GM04503 (cell line): Measurements from ENCODE around the gene FAM200A.
A peak's percentile ranks its signal among the peaks of the same experiment; 100 is the strongest.
"Not testable (repeated sequence)": the region's sequence is repeated elsewhere in the genome, so short reads cannot be mapped to it uniquely, and the experiment has no call there.

Source experiments
- DNase-seq: peaks from one replicate; pipeline ENCODE4 v3.0.0-alpha.2; 2012; ENCODE audit warnings: low read depth

Gene FAM200A

DNA sequence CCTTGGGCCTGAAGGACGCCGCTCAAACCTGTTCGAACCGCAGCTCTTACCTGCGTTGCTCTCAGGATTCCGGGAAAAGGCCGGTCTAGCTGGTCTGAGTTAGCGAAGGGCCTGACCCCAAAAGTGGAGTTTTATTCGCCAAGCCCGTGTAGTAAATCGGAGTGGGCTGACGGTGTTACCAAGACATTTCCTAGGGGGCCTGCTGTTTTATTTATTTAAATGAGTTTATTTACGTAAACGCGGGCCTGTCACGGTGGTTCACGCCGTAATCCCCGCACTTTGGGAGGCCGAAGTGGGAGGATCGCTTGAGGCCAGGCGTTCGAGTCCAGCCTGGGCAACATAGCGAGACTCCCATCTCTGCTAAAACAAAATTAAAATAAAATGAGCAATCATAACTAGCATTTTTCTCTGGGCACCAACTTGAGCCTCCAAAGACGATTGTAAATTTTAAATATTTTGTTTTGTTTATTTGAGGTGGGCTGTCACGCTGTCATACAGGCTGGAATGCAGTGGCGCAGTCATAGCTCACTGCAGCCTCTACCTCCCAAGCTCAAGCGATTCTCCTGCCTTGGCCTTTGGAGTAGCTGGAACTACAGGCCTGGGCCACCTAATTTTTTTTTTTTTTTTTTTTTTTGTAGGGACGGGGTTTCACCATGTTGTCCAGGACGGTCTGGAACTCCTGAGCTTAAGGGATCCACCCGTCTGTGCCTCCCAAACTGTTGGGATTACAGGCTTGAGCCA is 7.4 kb upstream of the FAM200A start:
- DNase-seq, result no peak

DNA sequence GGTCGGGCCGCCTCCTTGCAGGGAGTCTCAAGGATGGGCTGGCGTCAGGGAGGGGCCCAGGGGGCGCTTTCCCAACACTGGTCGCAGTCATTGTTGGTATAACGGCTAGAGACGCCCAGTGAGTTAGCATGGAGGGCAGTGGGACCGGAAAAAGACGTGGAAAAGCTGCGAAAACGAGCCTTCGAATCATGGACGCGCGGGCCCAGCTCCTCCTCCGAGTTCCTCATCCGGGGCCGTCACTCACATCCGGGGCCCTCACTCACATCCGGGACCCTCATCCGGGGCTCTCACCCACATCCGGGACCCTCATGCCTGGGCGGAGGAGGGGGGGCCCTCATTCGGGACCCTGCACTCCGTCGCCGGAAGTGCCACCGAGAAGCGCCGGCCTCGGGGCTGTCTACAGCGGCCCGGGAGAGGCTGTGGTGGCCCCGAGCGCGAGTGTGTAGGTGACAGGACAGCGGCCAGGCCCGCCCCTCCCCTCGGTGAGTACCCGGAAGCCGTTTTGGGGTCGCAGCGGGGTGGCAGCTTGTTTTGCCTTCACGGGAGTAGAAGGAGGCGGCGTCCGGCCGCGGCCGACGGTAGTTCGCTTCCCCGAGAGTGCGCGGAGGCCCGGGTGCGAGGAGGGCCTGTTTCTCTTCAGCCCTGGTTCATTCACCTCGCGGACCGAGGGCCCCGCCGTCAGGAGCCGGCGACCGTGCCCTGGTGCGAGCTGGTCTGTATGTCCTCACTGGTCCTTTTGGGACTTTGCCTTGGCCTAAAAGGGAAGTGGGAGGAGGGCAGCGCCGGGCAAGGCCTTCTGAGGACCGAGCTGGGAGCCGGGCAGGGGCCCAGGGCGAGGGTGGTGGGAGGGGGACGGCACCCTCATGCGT is 6.6 kb upstream of the FAM200A start, which contains the start of gene ZNF655:
Gene ZNF655, plus strand, starts transcription at position 337 of the 869 bp plus-strand sequence. CDS start 1,918 bp downstream, outside the sequence.
- peak; percentile 40 for DNase-seq

DNA sequence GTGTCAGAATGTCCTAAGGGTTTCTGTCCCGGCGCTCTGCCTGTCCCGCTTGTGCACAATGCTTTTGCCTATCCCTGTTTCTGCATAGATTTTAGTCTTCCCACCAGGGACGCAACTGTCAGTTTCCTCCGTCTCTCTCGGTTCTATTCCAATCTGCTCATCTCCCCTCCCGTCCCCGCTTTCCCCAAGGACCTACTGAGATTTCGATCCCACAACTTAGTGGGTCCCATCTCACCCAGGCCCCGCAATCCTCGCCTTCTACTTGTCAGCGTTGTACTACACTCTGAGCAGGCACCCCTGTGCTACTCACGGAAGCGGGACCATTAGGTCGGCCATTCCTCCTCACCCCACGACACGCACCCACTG is 6.0 kb upstream of the FAM200A start:
- no peak for DNase-seq

DNA sequence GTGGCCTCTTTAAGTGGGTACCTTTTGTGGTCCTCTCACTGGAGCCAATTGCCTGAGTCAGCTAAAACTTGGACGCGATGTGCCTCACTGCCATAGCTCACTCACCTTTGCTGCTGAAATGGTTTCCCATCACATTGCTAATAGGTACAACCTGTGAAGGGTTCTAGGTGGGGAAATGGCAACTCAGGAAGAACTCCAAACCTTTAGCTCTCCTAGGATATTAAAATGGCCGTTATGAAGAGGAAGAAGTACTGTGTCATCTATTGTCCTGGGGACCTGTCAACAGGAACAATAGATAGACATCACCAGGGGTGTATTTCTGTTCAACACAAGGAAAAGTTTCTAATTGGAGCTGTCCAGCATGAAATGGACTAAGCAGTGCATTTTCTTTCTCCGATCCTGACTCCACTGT is 5.3 kb upstream of the FAM200A start:
- no peak for DNase-seq

- no peak for DNase-seq
Observed at GRCh38 chr7:99554939-99555338, 3.0 kb upstream of the FAM200A start.

GRCh38 chr7:99553039-99553438 is 1.1 kb upstream of the FAM200A start:
- DNase-seq, result no peak

DNA sequence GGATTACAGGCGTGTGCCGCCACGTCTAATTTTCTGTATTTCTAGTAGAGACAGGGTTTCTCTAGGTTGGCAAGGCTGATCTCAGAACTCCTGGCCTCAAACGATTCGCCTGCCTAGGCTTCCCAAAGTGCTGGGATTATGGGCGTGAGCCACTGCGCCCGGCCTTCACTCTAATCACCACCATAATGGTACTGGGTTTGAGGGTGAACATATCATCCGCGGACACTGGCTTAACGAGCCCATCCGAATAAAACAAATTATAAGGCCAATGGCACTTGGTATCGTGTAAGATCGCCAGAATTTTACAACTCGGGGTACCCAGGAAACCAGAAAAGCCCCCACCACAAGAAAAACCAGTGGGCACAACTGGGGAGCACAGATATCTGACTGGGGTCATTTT is 580 bp downstream of the FAM200A start:
- DNase-seq, result no peak

DNA sequence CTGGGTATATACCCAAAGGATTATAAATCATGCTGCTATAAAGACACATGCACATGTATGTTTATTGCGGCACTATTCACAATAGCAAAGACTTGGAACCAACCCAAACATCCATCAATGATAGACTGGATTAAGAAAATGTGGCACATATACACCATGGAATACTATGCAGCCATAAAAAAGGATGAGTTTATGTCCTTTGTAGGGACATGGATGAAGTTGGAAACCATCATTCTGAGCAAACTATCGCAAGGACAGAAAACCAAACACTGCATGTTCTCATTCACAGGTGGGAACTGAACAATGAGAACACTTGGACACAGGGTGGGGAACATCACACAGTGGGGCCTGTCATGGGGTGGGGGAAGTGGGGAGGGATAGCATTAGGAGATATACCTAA is 2.4 kb downstream of the FAM200A start:
- DNase-seq, result not testable (repeated sequence)

- DNase-seq, result not testable (repeated sequence)
Observed at GRCh38 chr7:99545308-99545707, 6.6 kb downstream of the FAM200A start.

DNA sequence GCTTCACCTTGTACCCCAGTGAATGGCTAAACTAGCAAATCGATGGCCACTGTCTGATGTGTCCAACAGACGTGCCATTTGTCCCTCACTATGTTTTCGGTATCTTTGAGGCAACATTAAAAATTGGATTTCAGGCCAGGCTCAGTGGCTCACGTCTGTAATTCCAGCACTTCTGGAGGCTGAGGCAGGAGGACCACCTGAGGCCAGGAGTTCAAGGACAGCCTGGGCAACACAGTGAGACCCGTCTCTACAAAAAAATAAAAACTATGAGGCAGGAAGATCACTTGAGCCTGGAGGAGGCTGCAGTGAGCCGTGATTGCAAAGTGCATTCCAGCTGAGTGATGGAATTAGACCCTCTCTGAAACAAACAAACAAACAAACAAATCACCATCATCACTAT is 8.0 kb downstream of the FAM200A start:
- DNase-seq, result no peak

DNA sequence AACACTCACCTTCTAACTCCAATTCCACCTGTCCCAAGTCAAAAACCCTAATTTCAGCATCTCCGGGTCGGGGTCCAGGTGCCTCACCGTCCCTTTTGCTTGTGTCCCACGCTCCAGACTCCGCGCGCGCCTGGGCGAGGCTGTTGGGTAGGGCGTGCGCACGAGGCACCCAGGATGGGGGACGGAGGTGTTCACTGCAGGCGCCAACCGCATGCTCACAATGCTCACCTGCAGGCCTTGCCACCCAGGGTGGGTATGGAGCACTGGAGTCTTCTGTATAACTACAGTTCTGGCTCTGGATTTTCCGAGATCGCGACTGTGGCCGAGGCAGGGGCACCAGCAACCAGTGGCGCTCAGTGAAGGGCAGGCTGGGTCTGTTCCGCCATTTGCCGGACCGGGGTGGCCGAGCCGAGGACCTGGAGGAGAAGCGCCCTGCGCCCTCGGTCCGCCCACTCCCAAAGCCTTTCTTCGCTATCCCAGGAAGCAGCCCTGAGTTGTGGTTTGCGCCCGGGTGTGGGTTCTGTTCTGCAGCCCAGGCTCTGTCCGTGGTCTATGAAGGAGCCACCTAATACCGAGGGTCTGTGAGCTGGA is 8.7 kb downstream of the FAM200A start:
- DNase-seq, result no peak

DNA sequence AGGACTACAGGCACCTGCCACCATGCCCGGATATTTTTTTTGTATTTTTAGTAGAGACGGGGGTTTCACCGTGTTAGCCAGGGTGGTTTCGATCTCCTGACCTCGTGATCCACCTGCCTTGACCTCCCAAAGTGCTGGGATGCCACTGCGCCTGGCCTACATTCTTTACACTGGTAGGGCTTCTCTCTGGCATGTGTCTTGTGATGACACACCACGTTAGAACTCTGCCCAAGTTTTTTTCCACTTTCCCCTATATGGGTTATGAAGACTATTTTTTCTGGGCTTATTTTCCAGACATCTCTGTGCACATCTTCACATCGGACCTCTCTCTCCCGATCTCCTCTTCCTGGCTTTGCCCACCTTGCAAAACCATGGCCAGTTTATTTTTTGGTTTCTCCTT is 10.7 kb downstream of the FAM200A start:
- DNase-seq, result no peak

GRCh38 chr7:99540542-99540941 is 11.4 kb downstream of the FAM200A start:
- no peak for DNase-seq

DNA sequence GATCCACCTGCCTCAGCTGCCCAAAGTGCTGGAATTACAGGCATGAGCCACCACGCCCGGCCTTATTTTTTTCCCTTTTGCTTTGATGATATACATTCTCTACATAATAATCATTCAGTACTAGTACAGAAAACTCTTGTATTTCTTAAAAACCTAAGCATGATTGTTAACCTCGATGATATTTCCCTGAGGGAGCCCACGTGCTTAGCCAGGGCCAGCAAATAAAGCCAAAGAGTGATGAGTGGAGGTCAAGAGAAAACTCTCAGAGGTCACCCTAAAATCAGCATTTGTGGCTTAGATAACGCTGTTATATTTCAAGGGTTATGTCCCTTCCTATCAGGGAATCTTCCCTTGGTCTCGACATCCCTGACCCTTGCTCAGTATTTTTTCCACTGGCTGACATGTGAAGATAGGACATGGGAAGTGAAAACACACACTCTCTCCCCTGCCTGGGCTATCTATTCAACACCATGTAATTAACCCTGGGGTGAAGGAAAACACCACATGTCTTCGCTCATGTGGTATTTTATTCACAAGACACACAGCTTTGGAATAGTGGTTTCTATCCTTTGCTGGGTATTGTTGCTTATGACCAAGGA is 12.6 kb downstream of the FAM200A start:
- DNase-seq, result no peak

- DNase-seq, result no peak
Observed at GRCh38 chr7:99535667-99536066, 16.2 kb downstream of the FAM200A start.

DNA sequence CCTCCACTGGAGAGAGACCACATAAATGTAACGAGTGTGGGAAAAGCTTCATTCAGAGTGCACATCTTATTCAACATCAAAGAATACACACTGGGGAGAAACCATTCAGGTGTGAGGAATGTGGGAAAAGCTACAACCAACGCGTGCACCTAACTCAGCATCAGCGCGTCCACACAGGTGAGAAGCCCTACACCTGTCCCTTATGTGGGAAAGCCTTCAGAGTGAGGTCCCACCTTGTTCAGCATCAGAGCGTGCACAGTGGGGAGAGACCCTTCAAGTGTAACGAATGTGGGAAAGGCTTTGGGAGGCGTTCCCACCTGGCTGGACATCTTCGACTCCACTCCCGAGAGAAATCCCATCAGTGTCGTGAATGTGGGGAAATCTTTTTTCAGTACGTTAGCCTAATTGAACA is 20.6 kb downstream of the FAM200A start:
- no peak for DNase-seq

- DNase-seq, result no peak
Observed at GRCh38 chr7:99525713-99526440, 26.0 kb downstream of the FAM200A start.

DNA sequence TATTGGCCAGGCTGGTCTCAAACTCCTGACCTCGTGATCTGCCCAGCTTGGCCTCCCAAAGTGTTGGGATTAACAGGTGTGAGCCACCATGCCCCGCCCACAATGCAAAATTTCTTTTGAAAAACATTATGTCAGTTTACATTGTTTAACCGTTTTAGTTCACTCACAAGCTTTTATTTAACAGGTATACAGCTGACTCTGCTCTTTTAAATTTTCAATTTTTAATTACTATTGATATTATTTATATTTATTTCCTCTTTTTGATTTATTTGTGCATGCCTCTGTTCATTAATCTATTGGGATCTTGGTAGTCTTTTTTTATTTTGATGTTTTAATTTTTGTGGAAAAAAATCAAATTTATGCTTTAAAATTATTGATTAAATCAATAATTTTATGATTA is 30.5 kb downstream of the FAM200A start:
- no peak for DNase-seq

DNA sequence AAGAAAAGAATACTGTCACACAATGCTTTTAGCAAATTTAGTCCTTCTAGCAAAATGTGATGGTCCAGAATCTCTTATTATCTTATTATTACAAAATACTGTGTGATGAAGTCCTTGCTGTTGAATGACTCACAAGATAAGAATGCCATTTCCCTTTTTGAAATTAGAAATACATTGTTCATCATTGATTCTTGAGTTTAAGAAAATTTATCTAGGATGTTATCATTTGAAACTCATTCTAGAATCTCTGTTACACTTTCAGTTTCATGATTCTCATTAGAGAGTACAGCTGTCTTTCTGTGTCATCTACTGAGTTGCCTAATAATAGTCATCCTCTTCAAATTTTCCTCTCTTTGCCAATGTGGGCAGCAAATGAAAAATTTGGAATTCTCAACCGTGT is 37.9 kb downstream of the FAM200A start:
- DNase-seq, result no peak

DNA sequence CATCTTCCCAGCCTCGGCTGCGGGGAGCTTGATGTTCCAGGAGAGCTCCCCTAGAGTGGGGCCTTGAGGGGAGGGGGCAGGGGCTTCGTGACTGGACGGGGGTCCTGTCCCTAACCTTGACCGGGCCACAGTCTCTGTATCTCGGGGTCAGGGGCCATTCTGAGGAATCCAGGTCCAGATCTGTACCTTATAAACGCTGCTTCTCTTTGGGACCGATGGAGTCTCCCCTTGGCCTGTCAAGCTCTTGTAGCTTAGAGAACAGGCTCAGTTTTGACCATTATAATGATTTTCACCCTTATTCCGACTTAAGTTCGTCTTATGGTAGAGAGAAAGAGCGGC is 46.6 kb downstream of the FAM200A start:
- no peak for DNase-seq

GRCh38 chr7:99504603-99505323 is 47.2 kb downstream of the FAM200A start, which contains the start of gene ZKSCAN5:
Gene ZKSCAN5, plus strand, starts transcription at chr7:99504662. Its CDS starts 1,383 bp downstream, at chr7:99506045.
- DNase-seq, result peak; percentile 81
